K562 (cell line): ENCODE data around the gene TBC1D12. TPM values are rescaled to one million over a fixed set of nuclear protein-coding genes. Genes with fewer than 3 reads are reported as not detected.

Experiments used
- CC2D1A ChIP-seq: fragments of 450-650 bp; IDR thresholded peaks from 2 replicates; pipeline ENCODE4 v1.6.1; 2017; ENCODE audit warnings: mild to moderate bottlenecking
- ETV1 ChIP-seq: fragments of 450-650 bp; conservative IDR thresholded peaks from 2 replicates; pipeline ENCODE4 v1.6.1; 2016; ENCODE audit warnings: missing genetic modification characterization, control low read depth, low read depth, missing compliant biosample characterization
- KAT7 ChIP-seq: sonication (generic); formaldehyde crosslinking; IDR thresholded peaks from 2 replicates; pipeline ENCODE4 v1.8.0; 2022; ENCODE audit warnings: missing genetic modification reagents, mild to moderate bottlenecking, borderline replicate concordance
- XRCC4 ChIP-seq: IDR thresholded peaks from one replicate; pipeline ENCODE4 v1.6.1; 2011; ENCODE audit not compliant: insufficient read depth, insufficient read length; ENCODE audit errors: extremely low read depth
- ZNF431 ChIP-seq: sonication (generic); formaldehyde crosslinking; IDR thresholded peaks from 2 replicates; pipeline ENCODE4 v1.8.0; 2022; ENCODE audit warnings: mild to moderate bottlenecking, missing genetic modification reagents
- ZNF609 ChIP-seq: sonication (generic); formaldehyde crosslinking; IDR thresholded peaks from 2 replicates; pipeline ENCODE4 v1.8.1; 2023; ENCODE audit warnings: missing genetic modification reagents, mild to moderate bottlenecking, borderline replicate concordance
- ZNF707 ChIP-seq: fragments of 250-450 bp; sonication (Bioruptor Pico); conservative IDR thresholded peaks from 2 replicates; pipeline ENCODE4 v1.8.0; 2022; ENCODE audit warnings: inconsistent platforms, mild to moderate bottlenecking, moderate library complexity
- ZNF766 ChIP-seq: fragments of 200-800 bp; sonication (Bioruptor generic); conservative IDR thresholded peaks from 2 replicates; pipeline ENCODE4 v1.6.1; 2016; ENCODE audit warnings: missing genetic modification characterization, missing compliant biosample characterization
- polyA plus RNA-seq, 8 experiments: library from polyadenylated mRNA; depleted of rRNA in 4 of 8; stranded (reverse) in 5 of 8; unstranded in 3 of 8; fragments of >200 nt; fragmentation: Nextera tagmentation in 2 of 8; fragmentation: Illumina TruSeq in 1 of 8; extraction: Ambion mirVana in 2 of 8; extraction: Trizol in 1 of 8; gene quantifications; 2 replicates each; pipeline versions ENCODE4 v1.2.1 to v1.2.3, GENCODE V29; 2011 to 2014; ENCODE audit warnings: inconsistent platforms in 1 of 8, missing spikeins in 1 of 8
- total RNA-seq, 7 experiments: library from RNA; depleted of rRNA in 6 of 7; stranded (reverse); fragments of >200 nt in 6 of 7; fragmentation: Illumina TruSeq in 2 of 7; extraction: Trizol in 2 of 7; gene quantifications; 2 replicates each; pipeline versions ENCODE4 v1.2.1 to v1.2.3, GENCODE V29; 2011 to 2021; ENCODE audit warnings: low replicate concordance in 1 of 7
- TF ChIP-seq, protein P1 (sequence below): IDR thresholded peaks from 2 replicates; pipeline ENCODE4 v1.6.1; 2012; ENCODE audit warnings: low read depth, low read length, improper control_type of control experiment, borderline replicate concordance

Gene TBC1D12
- total and polyA plus RNA-seq, 9 of the 15 experiments (the other 6 are each of a cell fraction or from before 2014, with no cell fraction given), result 2.1 to 6.7 (median 3.9) TPM

DNA sequence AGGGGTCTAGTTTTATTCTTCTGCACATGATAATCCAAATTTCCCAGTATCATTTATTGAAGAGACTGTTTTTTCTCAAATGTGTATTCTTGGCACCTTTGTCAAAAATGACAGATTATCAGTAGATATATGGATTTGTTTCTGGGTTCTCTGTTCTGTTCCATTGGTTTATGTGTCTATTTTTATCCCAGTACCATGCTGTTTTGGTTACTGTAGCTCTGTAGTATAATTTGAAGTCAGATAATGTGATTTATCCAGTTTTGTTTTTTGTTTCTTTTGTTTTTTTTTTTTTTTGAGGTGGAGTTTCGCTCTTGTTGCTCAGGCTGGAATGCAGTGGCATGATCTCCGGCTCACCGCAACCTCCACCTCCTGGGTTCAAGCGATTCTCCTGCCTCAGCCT, 81.6 kb downstream of the TBC1D12 start (continued):
- TF ChIP-seq, protein P1, sequence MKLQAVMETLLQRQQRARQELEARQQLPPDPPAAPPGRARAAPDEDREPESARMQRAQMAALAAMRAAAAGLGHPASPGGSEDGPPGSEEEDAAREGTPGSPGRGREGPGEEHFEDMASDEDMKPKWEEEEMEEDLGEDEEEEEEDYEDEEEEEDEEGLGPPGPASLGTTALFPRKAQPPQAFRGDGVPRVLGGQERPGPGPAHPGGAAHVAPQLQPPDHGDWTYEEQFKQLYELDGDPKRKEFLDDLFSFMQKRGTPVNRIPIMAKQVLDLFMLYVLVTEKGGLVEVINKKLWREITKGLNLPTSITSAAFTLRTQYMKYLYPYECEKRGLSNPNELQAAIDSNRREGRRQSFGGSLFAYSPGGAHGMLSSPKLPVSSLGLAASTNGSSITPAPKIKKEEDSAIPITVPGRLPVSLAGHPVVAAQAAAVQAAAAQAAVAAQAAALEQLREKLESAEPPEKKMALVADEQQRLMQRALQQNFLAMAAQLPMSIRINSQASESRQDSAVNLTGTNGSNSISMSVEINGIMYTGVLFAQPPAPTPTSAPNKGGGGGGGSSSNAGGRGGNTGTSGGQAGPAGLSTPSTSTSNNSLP, result no peak
- no peak for TF ChIP-seq ZNF609 (CRISPR knock-in tag)
- TF ChIP-seq ETV1 (tag), result no peak
- no peak for TF ChIP-seq XRCC4
- no peak for TF ChIP-seq KAT7 (CRISPR knock-in tag)
- no peak for TF ChIP-seq ZNF766
- no peak for TF ChIP-seq ZNF707 (CRISPR knock-in tag)
- no peak for TF ChIP-seq ZNF431 (CRISPR knock-in tag)
- no peak for TF ChIP-seq CC2D1A
